Measurements from ENCODE around the gene CUL1. TPM values are rescaled to one million over a fixed set of nuclear protein-coding genes. Genes with fewer than 3 reads are reported as not detected.

The CUL1 gene
- total RNA-seq, 2 experiments from 2014 or later = 55.8 to 57.6 TPM

GRCh38 chr7:148796841-148797240 lies 98.1 kb downstream of the CUL1 start:
- DNase-seq = peak; percentile 8
- Mint-ChIP-seq H3K27ac (no peak overlapping the region), H3K4me3 (no peak overlapping the region), H3K4me1 (ENCODE audit: low read depth) (peaks cover 4% of the 10 kb centered on the region), H3K36me3 (ENCODE audit: low read depth) (peaks cover 82% of the 10 kb centered on the region), H3K27me3 (ENCODE audit: low read depth) (no peaks in the 10 kb centered on the region), H3K9me3 (ENCODE audit: insufficient read depth) (no peaks in the 10 kb centered on the region)
- no peak for ATAC-seq
- POLR2A ChIA-PET = no interaction called here
- CTCF ChIA-PET = no interaction called here

- Mint-ChIP-seq H3K9me3 (ENCODE audit: insufficient read depth) (no peaks in the 10 kb centered on the region), H3K4me1 (ENCODE audit: low read depth) (no peaks in the 10 kb centered on the region), H3K36me3 (ENCODE audit: low read depth) (peaks cover 67% of the 10 kb centered on the region), H3K27me3 (ENCODE audit: low read depth) (no peaks in the 10 kb centered on the region), H3K27ac (peak overlapping the region; percentile 49), H3K4me3 (no peak overlapping the region)
- ChIA-PET CTCF (no interaction called here), POLR2A (no interaction called here)
- ATAC-seq (no peak), DNase-seq (peak; percentile 18)
These were observed 101.3 kb downstream of the CUL1 start for GRCh38 chr7:148799893-148800555.

- ChIA-PET CTCF (no interaction called here), POLR2A (no interaction called here)
- no peaks in the 10 kb centered on the region for H3K4me1 Mint-ChIP-seq (ENCODE audit: low read depth)
- no peaks in the 10 kb centered on the region for H3K9me3 Mint-ChIP-seq (ENCODE audit: insufficient read depth)
- no peak overlapping the region for H3K4me3 Mint-ChIP-seq
- DNase-seq (no peak), ATAC-seq (no peak)
- H3K27me3 Mint-ChIP-seq (ENCODE audit: low read depth) = no peaks in the 10 kb centered on the region
- no peak overlapping the region for H3K27ac Mint-ChIP-seq
- peaks cover 68% of the 10 kb centered on the region for H3K36me3 Mint-ChIP-seq (ENCODE audit: low read depth)
These were observed 102.0 kb downstream of the CUL1 start for GRCh38 chr7:148800677-148801076.

- ATAC-seq = no peak
- POLR2A ChIA-PET = interaction anchor here (1.0 kb wide), 1 partner anchor 15 kb away, joined by 3 read pairs; no protein-coding TSS in a partner anchor
- H3K4me3 Mint-ChIP-seq = no peak overlapping the region
- no peaks in the 10 kb centered on the region for H3K9me3 Mint-ChIP-seq (ENCODE audit: insufficient read depth)
- H3K36me3 Mint-ChIP-seq (ENCODE audit: low read depth) = peaks cover 69% of the 10 kb centered on the region
- DNase-seq = peak; percentile 12
- H3K4me1 Mint-ChIP-seq (ENCODE audit: low read depth) = no peaks in the 10 kb centered on the region
- CTCF ChIA-PET = interaction anchor here (1.2 kb wide), 2 partner anchors 158 to 164 kb away, joined by 3 to 4 read pairs; no protein-coding TSS in a partner anchor
- H3K27ac Mint-ChIP-seq = no peak overlapping the region
- no peaks in the 10 kb centered on the region for H3K27me3 Mint-ChIP-seq (ENCODE audit: low read depth)
These were observed 103.4 kb downstream of the CUL1 start for GRCh38 chr7:148802101-148802493.

- ChIA-PET CTCF (interaction anchor here (1.2 kb wide), 2 partner anchors 157 to 163 kb away, joined by 3 to 4 read pairs; no protein-coding TSS in a partner anchor), POLR2A (interaction anchor here (1.0 kb wide), 2 partner anchors 14 to 79 kb away, joined by 3 to 4 read pairs; no protein-coding TSS in a partner anchor)
- H3K4me3 Mint-ChIP-seq = no peak overlapping the region
- no peak overlapping the region for H3K27ac Mint-ChIP-seq
- H3K27me3 Mint-ChIP-seq (ENCODE audit: low read depth) = no peaks in the 10 kb centered on the region
- peaks cover 68% of the 10 kb centered on the region for H3K36me3 Mint-ChIP-seq (ENCODE audit: low read depth)
- ATAC-seq = no peak
- no peak for DNase-seq
- H3K4me1 Mint-ChIP-seq (ENCODE audit: low read depth) = no peaks in the 10 kb centered on the region
- H3K9me3 Mint-ChIP-seq (ENCODE audit: insufficient read depth) = no peaks in the 10 kb centered on the region
These were observed 104.4 kb downstream of the CUL1 start for GRCh38 chr7:148803094-148803493.

GRCh38 chr7:148804343-148805235 lies 105.9 kb downstream of the CUL1 start:
- Mint-ChIP-seq H3K36me3 (ENCODE audit: low read depth) (peaks cover 62% of the 10 kb centered on the region), H3K4me3 (no peak overlapping the region), H3K27ac (no peak overlapping the region), H3K4me1 (ENCODE audit: low read depth) (no peaks in the 10 kb centered on the region), H3K27me3 (ENCODE audit: low read depth) (no peaks in the 10 kb centered on the region), H3K9me3 (ENCODE audit: insufficient read depth) (no peaks in the 10 kb centered on the region)
- ChIA-PET POLR2A (no interaction called here), CTCF (interaction anchor here (1.0 to 1.1 kb wide), 2 partner anchors 158 to 160 kb away, joined by 3 to 5 read pairs; no protein-coding TSS in a partner anchor)
- no peak for DNase-seq
- ATAC-seq = peak; percentile 13

- Mint-ChIP-seq H3K36me3 (ENCODE audit: low read depth) (peaks cover 62% of the 10 kb centered on the region), H3K9me3 (ENCODE audit: insufficient read depth) (no peaks in the 10 kb centered on the region), H3K4me1 (ENCODE audit: low read depth) (no peaks in the 10 kb centered on the region), H3K4me3 (no peak overlapping the region), H3K27me3 (ENCODE audit: low read depth) (no peaks in the 10 kb centered on the region), H3K27ac (no peak overlapping the region)
- CTCF ChIA-PET = interaction anchor here (1.1 kb wide), 1 partner anchor 158 kb away, joined by 3 read pairs; no protein-coding TSS in a partner anchor
- DNase-seq (no peak), ATAC-seq (no peak)
- POLR2A ChIA-PET = interaction anchor here (1.1 kb wide), 1 partner anchor 10 kb away, joined by 3 read pairs; no protein-coding TSS in a partner anchor
These were observed 107.5 kb downstream of the CUL1 start for GRCh38 chr7:148806187-148806586.

- ChIA-PET POLR2A (no interaction called here), CTCF (interaction anchor here (1.2 kb wide), 1 partner anchor 10 kb away, joined by 3 read pairs; no protein-coding TSS in a partner anchor)
- ATAC-seq = no peak
- Mint-ChIP-seq H3K27me3 (ENCODE audit: low read depth) (no peaks in the 10 kb centered on the region), H3K4me1 (ENCODE audit: low read depth) (no peaks in the 10 kb centered on the region), H3K9me3 (ENCODE audit: insufficient read depth) (no peaks in the 10 kb centered on the region), H3K4me3 (no peak overlapping the region), H3K27ac (no peak overlapping the region), H3K36me3 (ENCODE audit: low read depth) (peaks cover 65% of the 10 kb centered on the region)
- no peak for DNase-seq
These were observed 108.7 kb downstream of the CUL1 start for GRCh38 chr7:148807436-148807835.

- no peaks in the 10 kb centered on the region for H3K4me1 Mint-ChIP-seq (ENCODE audit: low read depth)
- DNase-seq = no peak
- H3K27me3 Mint-ChIP-seq (ENCODE audit: low read depth) = no peaks in the 10 kb centered on the region
- no peak for ATAC-seq
- peak overlapping the region; percentile 11 for H3K27ac Mint-ChIP-seq
- no peaks in the 10 kb centered on the region for H3K9me3 Mint-ChIP-seq (ENCODE audit: insufficient read depth)
- ChIA-PET POLR2A (no interaction called here), CTCF (interaction anchor here (1.8 kb wide), 1 partner anchor 63 kb away, joined by 4 read pairs; no protein-coding TSS in a partner anchor)
- H3K4me3 Mint-ChIP-seq = no peak overlapping the region
- H3K36me3 Mint-ChIP-seq (ENCODE audit: low read depth) = peaks cover 79% of the 10 kb centered on the region
These were observed 111.2 kb downstream of the CUL1 start for GRCh38 chr7:148809856-148810255.

GRCh38 chr7:148811892-148812291 lies 113.2 kb downstream of the CUL1 start:
- DNase-seq (no peak), ATAC-seq (no peak)
- Mint-ChIP-seq H3K36me3 (ENCODE audit: low read depth) (peaks cover 80% of the 10 kb centered on the region), H3K27me3 (ENCODE audit: low read depth) (no peaks in the 10 kb centered on the region), H3K27ac (peak overlapping the region; percentile 27), H3K4me3 (no peak overlapping the region), H3K4me1 (ENCODE audit: low read depth) (no peaks in the 10 kb centered on the region), H3K9me3 (ENCODE audit: insufficient read depth) (no peaks in the 10 kb centered on the region)
- ChIA-PET CTCF (interaction anchor here (2.1 kb wide), 1 partner anchor 151 kb away, joined by 6 read pairs; no protein-coding TSS in a partner anchor), POLR2A (interaction anchor here (0.7 kb wide), 1 partner anchor 130 kb away, joined by 3 read pairs; no protein-coding TSS in a partner anchor)

- Mint-ChIP-seq H3K9me3 (ENCODE audit: insufficient read depth) (no peaks in the 10 kb centered on the region), H3K27ac (no peak overlapping the region), H3K36me3 (ENCODE audit: low read depth) (peaks cover 85% of the 10 kb centered on the region), H3K27me3 (ENCODE audit: low read depth) (no peaks in the 10 kb centered on the region), H3K4me3 (no peak overlapping the region), H3K4me1 (ENCODE audit: low read depth) (no peaks in the 10 kb centered on the region)
- ChIA-PET POLR2A (no interaction called here), CTCF (interaction anchor here (1.0 to 1.5 kb wide), 3 partner anchors 8 to 239 kb away, joined by 3 to 4 read pairs (median 3); no protein-coding TSS in a partner anchor)
- ATAC-seq (no peak), DNase-seq (no peak)
These were observed 115.2 kb downstream of the CUL1 start for GRCh38 chr7:148813890-148814289.

All from activated CD8-positive, alpha-beta T cell treated with anti-CD3 and anti-CD28 coated beads, Interleukin-2, amount 10 ng/mL, durations not matched to agents 7 days and 5 days (primary cell).